Nephron progenitor cell (in vitro differentiated cells): Measurements from ENCODE around the gene TTC3.

Experiments
- DNase-seq: peaks from one replicate; pipeline ENCODE4 v3.0.0; 2021
- H3K27ac Mint-ChIP-seq: 2 replicates; pipeline ENCODE4 v1.8.0; 2021; ENCODE audit warnings: mild to moderate bottlenecking, moderate library complexity, mixed read lengths
- H3K27me3 Mint-ChIP-seq: 2 replicates; pipeline ENCODE4 v1.8.0; 2021; ENCODE audit warnings: mild to moderate bottlenecking, low read depth, mixed read lengths; ENCODE audit not compliant: poor library complexity
- H3K36me3 Mint-ChIP-seq: 2 replicates; pipeline ENCODE4 v1.8.0; 2021; ENCODE audit warnings: low read depth, mixed read lengths
- H3K4me1 Mint-ChIP-seq: 2 replicates; pipeline ENCODE4 v1.8.0; 2021; ENCODE audit warnings: mixed read lengths
- H3K4me3 Mint-ChIP-seq: 2 replicates; pipeline ENCODE4 v1.8.0; 2021; ENCODE audit warnings: mild to moderate bottlenecking, moderate library complexity, mixed read lengths
- H3K9me3 Mint-ChIP-seq: 2 replicates; pipeline ENCODE4 v1.8.0; 2021; ENCODE audit warnings: mild to moderate bottlenecking, moderate library complexity, mixed read lengths
- TF ChIP-seq, protein P1 (sequence below): fragments of 200-600 bp; sonication (generic); IDR thresholded peaks from 2 replicates; pipeline ENCODE4 v1.5.0; 2021; ENCODE audit warnings: antibody characterized with exemption

Gene TTC3

DNA sequence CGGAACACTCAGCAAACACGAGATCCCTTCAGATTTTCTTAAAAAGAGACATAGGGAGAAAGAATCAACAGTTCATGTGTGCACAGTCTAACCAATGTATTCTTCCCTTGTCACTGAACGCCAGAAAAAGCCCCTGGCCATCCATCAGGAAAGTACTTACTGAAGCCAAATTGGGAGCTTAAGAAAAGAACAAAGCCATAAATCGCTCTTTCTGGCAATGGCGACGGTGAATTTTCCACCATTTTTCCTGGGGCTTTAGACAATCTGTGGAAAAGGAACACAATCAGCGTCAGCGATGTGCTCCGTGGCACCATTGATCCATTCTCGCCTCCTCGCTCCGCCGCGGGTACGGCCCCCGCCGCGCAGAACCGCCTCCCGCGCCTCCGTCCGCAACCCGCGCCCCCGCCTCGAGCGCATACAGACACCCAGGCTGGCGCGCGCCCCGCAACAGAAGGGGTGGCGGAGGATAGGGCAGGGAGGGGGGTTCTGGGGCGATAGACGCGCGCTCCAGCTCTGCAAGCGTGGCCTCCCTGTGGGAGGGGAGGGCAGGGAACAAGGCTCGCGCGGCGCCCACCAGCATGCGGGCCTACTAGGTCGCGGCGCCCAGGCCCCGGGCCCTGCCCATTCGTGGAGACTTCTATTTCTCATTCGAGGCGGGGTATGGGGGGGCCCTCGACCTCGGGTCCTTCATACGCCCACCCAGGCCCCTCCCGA is 623 bp upstream of the TTC3 start:
- peak overlapping the region; percentile 91 for H3K27ac Mint-ChIP-seq
- TF ChIP-seq, protein P1, sequence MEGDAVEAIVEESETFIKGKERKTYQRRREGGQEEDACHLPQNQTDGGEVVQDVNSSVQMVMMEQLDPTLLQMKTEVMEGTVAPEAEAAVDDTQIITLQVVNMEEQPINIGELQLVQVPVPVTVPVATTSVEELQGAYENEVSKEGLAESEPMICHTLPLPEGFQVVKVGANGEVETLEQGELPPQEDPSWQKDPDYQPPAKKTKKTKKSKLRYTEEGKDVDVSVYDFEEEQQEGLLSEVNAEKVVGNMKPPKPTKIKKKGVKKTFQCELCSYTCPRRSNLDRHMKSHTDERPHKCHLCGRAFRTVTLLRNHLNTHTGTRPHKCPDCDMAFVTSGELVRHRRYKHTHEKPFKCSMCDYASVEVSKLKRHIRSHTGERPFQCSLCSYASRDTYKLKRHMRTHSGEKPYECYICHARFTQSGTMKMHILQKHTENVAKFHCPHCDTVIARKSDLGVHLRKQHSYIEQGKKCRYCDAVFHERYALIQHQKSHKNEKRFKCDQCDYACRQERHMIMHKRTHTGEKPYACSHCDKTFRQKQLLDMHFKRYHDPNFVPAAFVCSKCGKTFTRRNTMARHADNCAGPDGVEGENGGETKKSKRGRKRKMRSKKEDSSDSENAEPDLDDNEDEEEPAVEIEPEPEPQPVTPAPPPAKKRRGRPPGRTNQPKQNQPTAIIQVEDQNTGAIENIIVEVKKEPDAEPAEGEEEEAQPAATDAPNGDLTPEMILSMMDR: no peak
- peak; percentile 76 for DNase-seq
- H3K9me3 Mint-ChIP-seq: peaks cover 9% of the 10 kb centered on the region
- peaks cover 45% of the 10 kb centered on the region for H3K4me1 Mint-ChIP-seq
- H3K27me3 Mint-ChIP-seq: no peaks in the 10 kb centered on the region
- peaks cover 34% of the 10 kb centered on the region for H3K36me3 Mint-ChIP-seq
- peak overlapping the region; percentile 85 for H3K4me3 Mint-ChIP-seq

DNA sequence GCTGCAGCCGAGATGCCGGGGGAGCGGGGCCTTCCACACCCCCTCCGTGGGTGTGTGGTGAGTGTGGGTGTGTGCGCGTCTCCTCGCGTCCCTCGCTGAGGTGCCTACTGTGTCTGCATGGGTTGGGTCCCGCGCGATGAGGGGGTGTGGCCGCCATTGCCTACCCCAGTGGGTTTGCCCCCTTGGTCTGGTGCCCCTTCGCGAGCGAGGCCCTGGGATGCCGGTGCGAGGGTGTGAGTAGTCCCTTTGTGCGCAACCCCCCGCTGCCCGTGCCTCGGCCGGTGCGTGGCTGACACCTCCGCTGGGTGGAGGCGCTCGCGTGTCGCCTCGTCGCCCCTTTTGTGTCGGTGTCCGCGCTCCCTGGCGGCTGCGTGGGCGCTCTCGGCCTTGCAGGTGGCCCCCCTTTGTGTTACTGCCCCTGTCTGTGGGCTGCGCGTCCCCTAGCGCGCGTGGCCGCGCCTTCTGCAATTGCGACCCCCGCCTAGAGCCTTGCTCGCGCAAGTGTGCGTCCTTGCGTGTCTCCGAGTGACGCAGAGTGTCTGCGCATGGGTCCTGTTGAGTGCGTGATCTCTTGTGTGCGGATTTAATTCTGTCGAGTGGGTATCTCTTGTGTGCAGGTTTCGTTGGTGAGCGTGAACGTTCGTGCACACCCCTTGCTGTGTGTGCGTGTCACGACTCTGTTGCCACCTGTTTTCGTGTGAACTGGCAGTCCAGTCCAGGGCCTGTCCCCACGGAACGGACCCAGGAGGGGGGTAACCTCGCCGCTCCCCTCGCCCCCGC is 553 bp downstream of the TTC3 start:
- Mint-ChIP-seq H3K4me1 (peaks cover 45% of the 10 kb centered on the region), H3K36me3 (peaks cover 34% of the 10 kb centered on the region), H3K9me3 (peaks cover 19% of the 10 kb centered on the region), H3K27ac (peak overlapping the region; percentile 98), H3K27me3 (no peaks in the 10 kb centered on the region), H3K4me3 (peak overlapping the region; percentile 95)
- TF ChIP-seq, protein P1: no peak
- DNase-seq: peak; percentile 48

DNA sequence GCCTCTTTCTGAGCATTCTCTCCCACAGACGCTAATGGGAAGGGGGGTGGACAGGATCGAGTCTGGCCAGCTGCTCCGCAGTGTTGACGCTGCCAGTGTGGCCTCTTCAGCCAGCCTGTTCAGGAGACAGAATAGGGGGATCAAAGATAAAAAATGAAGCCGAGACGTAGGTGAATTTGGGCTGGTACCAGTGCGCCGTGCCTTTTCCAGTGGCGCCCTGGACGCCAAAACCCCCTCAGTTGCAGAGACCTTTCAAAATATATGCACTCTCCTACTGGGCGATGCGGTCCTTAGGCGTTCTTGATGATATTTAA is 1.1 kb downstream of the TTC3 start:
- Mint-ChIP-seq H3K27me3 (no peaks in the 10 kb centered on the region), H3K36me3 (peaks cover 34% of the 10 kb centered on the region), H3K27ac (peak overlapping the region; percentile 98), H3K4me1 (peaks cover 45% of the 10 kb centered on the region), H3K4me3 (peak overlapping the region; percentile 95), H3K9me3 (peaks cover 25% of the 10 kb centered on the region)
- DNase-seq: peak; percentile 35
- TF ChIP-seq, protein P1: no peak

DNA sequence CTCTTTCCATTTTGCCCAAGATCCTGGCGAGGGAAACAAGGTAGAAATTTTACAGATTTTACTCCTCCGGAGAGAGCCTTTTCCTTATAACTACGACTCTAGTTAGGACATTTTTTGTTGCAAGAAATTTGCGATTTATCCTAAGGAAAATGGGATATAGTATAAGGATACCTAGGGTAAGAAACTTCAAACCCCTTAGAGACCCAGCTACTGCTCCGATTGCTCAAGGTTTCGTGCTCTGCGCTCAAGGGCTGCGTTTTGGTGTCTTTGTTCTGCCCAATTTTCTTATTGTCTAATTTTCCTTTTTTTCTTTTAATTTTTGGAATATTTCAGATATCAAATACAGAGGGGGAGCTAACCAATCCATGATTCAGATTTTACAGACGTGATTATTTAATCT is 1.5 kb downstream of the TTC3 start:
- H3K4me1 Mint-ChIP-seq: peaks cover 45% of the 10 kb centered on the region
- H3K27ac Mint-ChIP-seq: peak overlapping the region; percentile 98
- peaks cover 36% of the 10 kb centered on the region for H3K36me3 Mint-ChIP-seq

DNA sequence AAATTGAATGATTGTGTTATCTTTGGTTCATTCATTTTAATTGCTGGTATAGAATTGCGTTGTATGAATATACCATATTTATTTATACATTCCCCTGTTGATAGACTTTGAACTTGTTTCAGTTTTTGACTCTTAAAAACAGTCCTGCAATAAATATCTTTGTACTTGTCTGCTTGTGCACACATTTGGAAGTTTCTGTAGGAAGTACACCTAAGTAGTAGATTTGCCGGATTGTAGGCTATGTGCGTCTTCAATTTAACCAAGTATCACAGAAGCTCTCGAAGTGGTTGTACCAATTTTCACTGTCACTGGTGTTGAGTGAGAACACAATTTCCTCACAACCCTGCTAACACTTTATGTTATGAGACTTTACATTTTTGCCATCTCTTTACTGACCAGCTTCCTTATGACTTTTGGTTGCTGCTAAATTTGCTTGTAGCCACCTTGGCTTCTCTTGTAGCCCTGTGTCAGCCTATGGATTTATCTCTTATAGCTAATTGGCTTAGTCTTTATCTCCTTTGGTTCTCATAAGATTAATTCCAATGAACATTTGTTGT is 2.2 kb downstream of the TTC3 start:
- H3K9me3 Mint-ChIP-seq: peaks cover 36% of the 10 kb centered on the region
- peaks cover 38% of the 10 kb centered on the region for H3K4me1 Mint-ChIP-seq
- H3K27me3 Mint-ChIP-seq: no peaks in the 10 kb centered on the region
- no peak overlapping the region for H3K27ac Mint-ChIP-seq
- peaks cover 38% of the 10 kb centered on the region for H3K36me3 Mint-ChIP-seq
- TF ChIP-seq, protein P1: no peak
- peak overlapping the region; percentile 95 for H3K4me3 Mint-ChIP-seq
- DNase-seq: no peak

More for the DNA sequence above, 1.5 kb downstream of the TTC3 start:
- Mint-ChIP-seq H3K4me3 (peak overlapping the region; percentile 95), H3K27me3 (no peaks in the 10 kb centered on the region), H3K9me3 (peaks cover 28% of the 10 kb centered on the region)
- TF ChIP-seq, protein P1: no peak
- DNase-seq: no peak
